Measurements from ENCODE around the gene TBX4. TPM values are rescaled to one million over a fixed set of nuclear protein-coding genes. Genes with fewer than 3 reads are reported as not detected.
"Not testable (repeated sequence)": the region's sequence is repeated elsewhere in the genome, so short reads cannot be mapped to it uniquely, and the experiment has no call there.

The TBX4 gene
- total RNA-seq, 4 donors from 2014 or later = 2.4 TPM; not detected in 3

DNA sequence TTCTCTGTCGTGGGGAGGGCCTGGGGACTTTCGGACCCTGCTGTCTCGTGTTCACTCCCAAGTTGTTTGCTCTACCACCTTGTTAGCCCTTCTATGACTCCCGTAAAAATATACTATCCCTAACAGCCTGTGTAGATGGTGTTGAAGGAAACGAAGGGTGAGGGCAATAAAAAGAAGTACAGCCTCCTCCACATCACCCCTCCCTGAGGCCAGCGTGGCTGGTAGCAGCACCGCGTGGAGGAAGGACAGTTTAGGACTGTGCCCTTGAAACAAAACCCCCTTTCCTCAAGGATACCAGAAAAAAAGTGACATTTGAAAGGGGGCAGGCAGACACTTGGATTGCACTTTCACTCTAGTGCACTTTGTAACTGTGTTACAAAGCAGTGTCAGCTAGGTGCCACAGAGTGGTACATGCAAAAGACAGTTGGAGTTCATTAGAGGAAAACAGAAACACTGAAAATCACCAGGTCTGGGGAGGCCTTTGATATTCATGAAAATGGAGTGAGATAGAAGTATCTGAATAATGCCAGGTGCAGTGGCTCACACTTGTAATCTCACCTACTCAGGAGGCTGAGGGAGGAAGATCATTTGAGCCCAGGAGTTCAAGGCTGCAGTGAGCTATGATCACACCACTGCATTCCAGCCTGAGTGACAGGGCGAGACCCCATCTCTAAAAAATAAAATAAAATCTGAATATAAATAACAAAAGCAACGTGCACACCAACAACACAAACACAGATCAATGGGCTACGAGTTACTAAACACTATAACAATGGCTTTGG lies 53.8 kb downstream of the TBX4 start:
- Histone ChIP-seq H3K9me3 (no peaks in the 10 kb centered on the region), H3K27ac (no peak overlapping the region), H3K27me3 (no peaks in the 10 kb centered on the region), H3K36me3 (no peaks in the 10 kb centered on the region), H3K4me3 (no peak overlapping the region), H3K4me1 (peaks cover 0 to 4% (median 2%) of the 10 kb centered on the region in 4 donors)
- intact Hi-C loops (cut with DNase I; ENCODE audit: low total_unique reads) = no loop called here
- TF ChIP-seq POLR2AphosphoS5 (IDR thresholded peaks at IDR 0.05) (no peak), EP300 (IDR thresholded peaks at IDR 0.05; ENCODE audit: low read depth) (no peak), POLR2A (IDR thresholded peaks at IDR 0.05) (no peak)
- TF ChIP-seq, protein P1, sequence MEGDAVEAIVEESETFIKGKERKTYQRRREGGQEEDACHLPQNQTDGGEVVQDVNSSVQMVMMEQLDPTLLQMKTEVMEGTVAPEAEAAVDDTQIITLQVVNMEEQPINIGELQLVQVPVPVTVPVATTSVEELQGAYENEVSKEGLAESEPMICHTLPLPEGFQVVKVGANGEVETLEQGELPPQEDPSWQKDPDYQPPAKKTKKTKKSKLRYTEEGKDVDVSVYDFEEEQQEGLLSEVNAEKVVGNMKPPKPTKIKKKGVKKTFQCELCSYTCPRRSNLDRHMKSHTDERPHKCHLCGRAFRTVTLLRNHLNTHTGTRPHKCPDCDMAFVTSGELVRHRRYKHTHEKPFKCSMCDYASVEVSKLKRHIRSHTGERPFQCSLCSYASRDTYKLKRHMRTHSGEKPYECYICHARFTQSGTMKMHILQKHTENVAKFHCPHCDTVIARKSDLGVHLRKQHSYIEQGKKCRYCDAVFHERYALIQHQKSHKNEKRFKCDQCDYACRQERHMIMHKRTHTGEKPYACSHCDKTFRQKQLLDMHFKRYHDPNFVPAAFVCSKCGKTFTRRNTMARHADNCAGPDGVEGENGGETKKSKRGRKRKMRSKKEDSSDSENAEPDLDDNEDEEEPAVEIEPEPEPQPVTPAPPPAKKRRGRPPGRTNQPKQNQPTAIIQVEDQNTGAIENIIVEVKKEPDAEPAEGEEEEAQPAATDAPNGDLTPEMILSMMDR (IDR thresholded peaks at IDR 0.05) = no peak
- in situ Hi-C loops (cut with MboI; ENCODE audit: low pct_ligation_motif_present in 1 of 4, low pct_unique_long_range_greater_than_20kb in 1 of 4, low sequenced_read_pairs in 3 of 4) = no loop called here
- DNase-seq = peak; percentile 33
- WGBS, 2 donors (ENCODE audit: low coverage in 1 of 2) = 39 to 40% methylated on average over 10 to 11 of the region's 11 CpGs

DNA sequence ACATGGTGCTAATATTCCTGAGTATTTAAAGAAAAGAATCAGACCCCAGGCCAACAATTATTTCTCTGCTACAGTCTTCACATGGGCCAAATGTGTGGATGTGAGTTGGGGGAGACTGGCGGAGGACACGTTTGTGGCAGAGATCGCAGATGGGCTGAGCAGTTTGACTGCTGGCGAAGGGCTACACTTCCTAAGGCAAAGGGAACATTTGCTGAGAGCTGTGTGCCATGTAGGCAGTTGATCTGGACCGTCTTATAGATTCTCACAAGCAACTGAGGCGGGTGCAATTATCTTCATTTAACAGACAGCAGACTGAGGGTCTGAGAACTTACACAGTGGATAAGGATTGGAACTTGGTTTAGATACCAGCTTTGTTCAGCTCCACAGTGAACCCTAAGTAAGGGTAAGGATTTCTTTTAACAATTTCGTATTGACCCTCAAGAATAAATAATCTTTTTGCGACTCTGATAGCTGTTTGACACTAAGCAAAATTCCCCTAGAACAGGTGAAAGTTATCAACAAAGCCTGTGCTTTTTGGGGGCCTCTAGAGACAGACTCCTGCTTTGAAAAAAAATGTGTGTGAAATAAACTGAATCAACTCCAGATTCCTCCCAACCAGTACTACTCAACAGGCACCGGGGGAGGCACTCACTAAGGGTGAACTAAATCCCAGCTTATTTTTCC lies 55.3 kb downstream of the TBX4 start:
- no peaks in the 10 kb centered on the region for H3K9me3 ChIP-seq
- TF ChIP-seq POLR2A (IDR thresholded peaks at IDR 0.05) (no peak), POLR2AphosphoS5 (IDR thresholded peaks at IDR 0.05) (no peak), EP300 (IDR thresholded peaks at IDR 0.05; ENCODE audit: low read depth) (no peak)
- TF ChIP-seq, protein P1 (IDR thresholded peaks at IDR 0.05) = no peak
- WGBS, 2 donors (ENCODE audit: low coverage in 1 of 2) = 72 to 82% methylated on average over 3 to 9 of the region's 9 CpGs
- in situ Hi-C loops (cut with MboI; ENCODE audit: low pct_ligation_motif_present in 1 of 4, low pct_unique_long_range_greater_than_20kb in 1 of 4, low sequenced_read_pairs in 3 of 4) = no loop called here
- no peak overlapping the region for H3K27ac ChIP-seq
- DNase-seq = no peak
- no peaks in the 10 kb centered on the region for H3K36me3 ChIP-seq
- H3K4me1 ChIP-seq = peaks cover 0 to 4% (median 2%) of the 10 kb centered on the region in 4 donors
- H3K27me3 ChIP-seq = no peaks in the 10 kb centered on the region
- intact Hi-C loops (cut with DNase I; ENCODE audit: low total_unique reads) = no loop called here
- no peak overlapping the region for H3K4me3 ChIP-seq

DNA sequence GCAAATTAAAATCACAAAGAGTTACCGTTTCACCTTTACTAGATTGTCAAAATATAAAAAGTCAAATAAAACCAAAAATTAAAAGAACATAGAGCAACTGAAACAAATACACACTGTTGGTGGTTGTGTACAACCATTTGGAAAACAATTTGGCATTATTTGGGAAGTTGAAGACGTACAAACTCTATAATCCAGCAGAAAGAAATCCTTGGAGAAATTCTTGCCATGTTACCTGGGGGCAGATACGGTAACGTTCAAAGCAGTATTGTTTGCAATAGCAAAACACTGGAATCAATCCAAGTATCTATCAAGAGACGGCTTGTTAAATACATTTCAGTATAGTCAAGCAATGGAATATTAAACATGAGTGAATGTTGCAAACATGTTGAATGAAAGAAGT lies 56.7 kb downstream of the TBX4 start:
- Histone ChIP-seq H3K36me3 (no peaks in the 10 kb centered on the region), H3K9me3 (no peaks in the 10 kb centered on the region), H3K4me1 (peaks cover 0 to 4% (median 2%) of the 10 kb centered on the region in 4 donors), H3K27ac (no peak overlapping the region), H3K4me3 (no peak overlapping the region), H3K27me3 (no peaks in the 10 kb centered on the region)
- WGBS, 2 donors (ENCODE audit: low coverage in 1 of 2) = 78 to 79% methylated on average over 5 of the region's 5 CpGs
- intact Hi-C loops (cut with DNase I; ENCODE audit: low total_unique reads) (no loop called here), in situ Hi-C loops (cut with MboI; ENCODE audit: low pct_ligation_motif_present in 1 of 4, low pct_unique_long_range_greater_than_20kb in 1 of 4, low sequenced_read_pairs in 3 of 4) (no loop called here)
- no peak for TF ChIP-seq POLR2AphosphoS5 (IDR thresholded peaks at IDR 0.05)
- TF ChIP-seq, protein P1 (IDR thresholded peaks at IDR 0.05) = no peak
- no peak for TF ChIP-seq EP300 (IDR thresholded peaks at IDR 0.05; ENCODE audit: low read depth)
- TF ChIP-seq POLR2A (IDR thresholded peaks at IDR 0.05) = no peak
- DNase-seq = no peak

DNA sequence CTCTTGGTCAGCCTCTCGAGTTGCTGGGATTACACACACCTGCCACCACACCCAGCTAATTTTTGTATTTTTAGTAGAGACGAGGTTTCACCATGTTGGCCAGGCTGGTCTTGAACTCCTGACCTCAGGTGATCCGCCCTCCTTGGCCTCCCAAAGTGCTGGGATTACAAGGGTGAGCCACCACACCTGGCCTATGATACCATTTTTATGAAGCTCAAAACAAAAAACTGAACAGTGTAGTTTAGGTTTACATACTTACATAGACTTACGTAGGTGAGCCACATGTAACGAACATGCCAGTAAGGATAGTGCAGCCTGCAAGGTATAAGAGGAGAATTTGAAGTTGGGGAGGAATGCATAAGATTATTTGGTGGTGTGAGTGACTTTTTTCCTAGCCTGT lies 57.2 kb downstream of the TBX4 start:
- H3K36me3 ChIP-seq; H3K9me3 ChIP-seq; DNase-seq; H3K4me3 ChIP-seq; H3K27me3 ChIP-seq; in situ Hi-C loops (cut with MboI; ENCODE audit: low pct_ligation_motif_present in 1 of 4, low pct_unique_long_range_greater_than_20kb in 1 of 4, low sequenced_read_pairs in 3 of 4); H3K4me1 ChIP-seq; H3K27ac ChIP-seq; intact Hi-C loops (cut with DNase I; ENCODE audit: low total_unique reads): not testable (repeated sequence)
- 87 to 100% methylated on average over 3 to 5 of the region's 5 CpGs for WGBS, 2 donors (ENCODE audit: low coverage in 1 of 2)

Measured in transverse colon (tissue), 4 donors.